NCI-H2196 (cell line): ENCODE data around the gene SIPA1L3.
A peak's percentile ranks its signal among the peaks of the same experiment; 100 is the strongest.
"Not testable (repeated sequence)": the region's sequence is repeated elsewhere in the genome, so short reads cannot be mapped to it uniquely, and the experiment has no call there.

Source experiments
- DNase-seq: peaks from one replicate; lab custom pipeline; 2025; ENCODE audit not compliant: unreplicated experiment; lab: John Stamatoyannopoulos, UW

Gene SIPA1L3

DNA sequence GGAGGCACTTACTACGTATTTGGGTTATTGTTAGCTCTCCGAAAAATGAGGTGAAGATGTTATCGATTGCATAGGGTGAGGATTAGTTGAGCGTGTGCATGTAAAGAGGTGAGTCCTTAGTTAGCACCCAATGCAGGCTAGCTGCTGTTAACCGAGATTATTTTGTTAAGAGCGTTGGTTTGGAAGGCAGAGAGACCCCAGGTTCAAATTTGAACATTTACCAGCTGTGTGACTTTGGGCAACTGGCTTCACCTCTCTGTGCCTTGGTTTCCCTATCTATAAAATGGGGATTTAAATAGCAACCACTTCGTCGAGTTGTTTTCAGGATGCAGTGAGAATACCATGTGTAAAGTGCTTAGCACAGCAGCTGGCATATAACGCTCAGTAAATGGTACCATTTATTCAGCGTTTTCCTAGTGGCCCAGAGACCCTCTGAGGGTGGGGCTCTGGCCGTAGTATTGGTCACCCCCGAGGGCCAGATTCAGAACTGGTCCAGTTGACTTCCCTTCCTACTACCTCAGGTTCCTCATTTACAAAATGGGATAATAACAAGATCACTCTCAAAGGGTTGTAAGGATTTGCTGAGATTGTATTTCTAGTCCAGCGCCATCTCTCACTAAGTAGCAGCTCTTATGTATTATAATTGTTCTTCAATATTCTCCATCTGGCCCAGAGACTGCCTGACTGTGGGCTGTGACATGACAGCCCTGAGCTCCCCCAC lies 887 bp downstream of the SIPA1L3 start:
- no peak for DNase-seq

DNA sequence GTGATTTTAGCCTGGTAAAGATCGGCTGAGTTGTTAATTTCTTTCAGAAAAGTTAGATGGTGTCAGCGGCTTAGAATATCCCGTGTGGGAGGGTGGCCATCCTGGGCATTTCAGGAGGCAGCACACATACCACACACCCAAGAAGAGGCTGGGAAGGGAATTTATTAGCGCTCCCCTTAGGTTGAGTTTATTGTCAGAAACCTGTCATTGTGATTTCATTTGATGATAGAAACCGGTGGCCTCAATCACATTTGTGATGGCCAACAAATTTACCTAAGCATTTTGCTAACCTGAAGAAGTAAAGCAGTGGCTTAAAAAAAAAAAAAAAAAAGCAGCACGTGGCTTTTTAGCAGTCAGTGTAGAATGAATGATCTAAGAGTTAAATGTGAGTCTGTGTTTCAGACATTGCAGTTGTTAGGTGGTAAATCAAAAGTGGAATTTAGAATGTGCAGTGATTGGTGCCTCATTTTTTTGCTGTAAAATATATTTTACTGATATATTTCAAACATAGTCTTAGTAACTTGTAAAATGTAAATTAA lies 2.7 kb downstream of the SIPA1L3 start:
- DNase-seq, result no peak

DNA sequence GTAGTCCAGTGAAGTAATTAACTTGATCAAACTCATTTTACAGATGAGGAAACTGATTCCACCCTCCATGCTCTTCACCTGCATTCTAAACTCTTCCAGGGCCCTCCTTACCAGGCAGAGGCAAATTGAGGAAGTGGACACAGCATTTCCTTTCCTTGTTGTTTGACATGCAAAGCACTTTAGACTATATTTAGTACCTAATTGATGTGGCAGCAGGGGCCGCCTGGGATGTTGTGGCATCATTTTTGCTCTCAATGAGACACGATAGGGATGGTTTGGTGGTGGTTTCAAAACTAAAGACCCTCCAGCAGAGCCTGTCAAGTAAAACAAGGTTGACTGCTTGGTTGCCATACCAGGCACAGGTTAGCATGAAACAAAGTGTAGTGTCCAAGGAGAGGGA lies 7.9 kb downstream of the SIPA1L3 start:
- no peak for DNase-seq

DNA sequence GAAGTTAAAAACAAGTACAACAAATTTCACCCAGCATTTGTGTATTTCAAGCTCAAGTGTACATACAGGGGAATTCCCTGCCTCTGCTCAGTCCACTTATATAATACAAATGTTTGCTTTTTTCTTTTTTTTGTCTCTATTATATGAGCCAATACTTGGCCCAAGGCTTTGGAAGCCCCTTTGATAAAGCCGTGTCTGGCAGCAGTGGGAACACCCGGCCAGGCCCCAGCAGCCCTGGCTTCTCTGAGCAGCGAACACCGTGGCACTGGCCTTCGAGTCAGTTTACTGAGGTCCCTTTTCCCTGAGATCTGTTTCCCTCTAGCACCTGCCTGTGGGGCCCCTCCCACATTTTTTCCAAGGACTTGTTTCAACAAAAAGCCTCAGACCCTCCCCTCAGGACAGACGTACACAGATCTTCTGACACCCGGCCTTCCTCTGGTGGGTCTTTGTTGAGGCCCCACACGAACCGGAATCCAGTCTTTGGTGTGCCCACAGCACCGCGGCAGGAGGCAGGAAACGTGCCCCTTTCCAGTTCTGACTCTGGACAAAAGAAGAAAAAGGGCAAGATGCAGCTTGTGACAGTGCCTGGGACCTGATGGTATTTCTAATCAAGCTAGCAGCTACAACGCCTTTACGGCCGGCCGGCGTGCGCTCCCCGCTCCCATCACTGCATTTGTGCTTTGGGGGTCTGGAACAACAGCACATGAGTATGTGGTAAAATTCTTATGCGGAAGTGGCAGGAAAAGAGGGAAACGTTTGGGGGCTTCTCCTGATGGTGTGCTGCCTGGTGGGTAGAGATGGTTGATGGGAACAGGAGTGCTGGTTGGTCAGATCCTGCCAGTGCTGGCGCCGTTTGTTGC lies 13.8 kb downstream of the SIPA1L3 start:
- DNase-seq, result no peak

DNA sequence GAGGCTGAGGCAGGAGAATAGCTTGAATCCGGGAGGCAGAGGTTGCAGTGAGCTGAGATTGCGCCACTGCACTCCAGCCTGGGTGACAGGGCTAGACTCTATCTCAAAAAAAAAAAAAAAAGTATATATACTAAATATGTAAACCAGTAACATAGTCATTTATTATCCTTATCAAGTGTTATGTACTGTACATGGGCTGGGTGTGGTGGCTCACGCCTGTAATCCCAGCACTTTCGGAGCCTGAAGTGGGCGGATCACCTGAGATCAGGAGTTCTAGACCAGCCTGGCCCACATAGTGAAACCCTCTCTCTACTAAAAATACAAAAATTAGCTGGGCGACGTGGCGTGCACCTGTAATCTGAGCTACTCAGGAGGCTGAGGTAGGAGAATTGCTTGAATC lies 17.6 kb downstream of the SIPA1L3 start:
- DNase-seq, result not testable (repeated sequence)

DNA sequence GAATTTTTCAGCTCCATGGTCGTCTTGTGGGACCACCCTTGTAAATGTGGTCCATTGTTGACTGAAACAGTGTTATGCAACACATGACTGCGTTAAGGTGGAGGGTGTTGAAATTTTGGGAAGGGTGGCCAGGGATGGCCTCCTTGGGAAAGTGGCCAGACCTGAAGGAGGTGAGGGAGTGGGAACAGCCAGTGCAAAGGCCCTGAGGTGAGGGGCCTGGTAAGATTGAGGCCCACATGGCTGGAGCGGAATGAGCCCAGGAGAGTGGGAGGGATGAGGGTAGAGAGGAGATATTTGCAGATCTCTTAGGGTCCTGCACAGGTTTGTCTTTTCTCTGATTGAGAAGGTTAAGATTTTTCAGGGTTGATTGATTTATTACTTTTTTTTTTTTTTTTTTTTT lies 18.2 kb downstream of the SIPA1L3 start:
- no peak for DNase-seq

DNA sequence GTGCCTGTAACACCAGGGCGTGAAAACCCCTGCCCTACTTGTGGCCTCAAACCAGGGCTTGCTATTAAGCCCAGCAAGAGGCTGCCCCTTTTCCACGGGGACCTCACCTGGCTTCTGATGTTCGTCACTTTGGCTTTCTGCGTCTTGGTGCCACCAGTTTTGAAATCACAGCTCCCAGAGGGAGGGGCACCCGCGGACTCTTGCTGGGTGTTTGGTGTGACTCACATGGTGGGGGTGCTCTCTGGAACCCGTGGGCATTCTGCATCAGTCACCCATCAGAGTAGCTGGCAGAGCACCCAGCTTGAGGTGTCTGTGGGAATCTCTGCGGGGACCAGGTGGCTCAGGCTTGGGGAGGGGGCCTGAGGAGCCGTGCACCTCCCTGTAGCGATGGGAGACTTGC lies 19.2 kb downstream of the SIPA1L3 start:
- DNase-seq, result no peak

DNA sequence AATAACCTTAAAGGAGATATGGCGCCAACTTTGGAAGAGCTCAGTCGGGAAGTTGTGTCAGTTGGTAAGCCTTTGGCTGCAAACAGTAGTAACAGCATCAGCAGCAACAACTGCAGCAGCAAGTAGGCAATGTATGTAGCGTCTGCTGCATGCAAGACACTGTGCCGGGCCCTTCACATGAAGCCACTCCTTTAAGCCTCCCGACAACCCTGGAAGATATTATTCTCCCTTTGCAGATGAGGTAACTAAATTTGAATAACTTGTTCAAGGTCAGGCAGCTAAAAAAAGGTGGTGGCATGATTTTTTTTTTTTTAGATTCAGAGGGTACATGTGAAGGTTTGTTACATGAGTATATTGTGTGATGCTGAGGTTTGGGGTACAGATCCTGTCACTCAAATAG lies 19.7 kb downstream of the SIPA1L3 start:
- no peak for DNase-seq

DNA sequence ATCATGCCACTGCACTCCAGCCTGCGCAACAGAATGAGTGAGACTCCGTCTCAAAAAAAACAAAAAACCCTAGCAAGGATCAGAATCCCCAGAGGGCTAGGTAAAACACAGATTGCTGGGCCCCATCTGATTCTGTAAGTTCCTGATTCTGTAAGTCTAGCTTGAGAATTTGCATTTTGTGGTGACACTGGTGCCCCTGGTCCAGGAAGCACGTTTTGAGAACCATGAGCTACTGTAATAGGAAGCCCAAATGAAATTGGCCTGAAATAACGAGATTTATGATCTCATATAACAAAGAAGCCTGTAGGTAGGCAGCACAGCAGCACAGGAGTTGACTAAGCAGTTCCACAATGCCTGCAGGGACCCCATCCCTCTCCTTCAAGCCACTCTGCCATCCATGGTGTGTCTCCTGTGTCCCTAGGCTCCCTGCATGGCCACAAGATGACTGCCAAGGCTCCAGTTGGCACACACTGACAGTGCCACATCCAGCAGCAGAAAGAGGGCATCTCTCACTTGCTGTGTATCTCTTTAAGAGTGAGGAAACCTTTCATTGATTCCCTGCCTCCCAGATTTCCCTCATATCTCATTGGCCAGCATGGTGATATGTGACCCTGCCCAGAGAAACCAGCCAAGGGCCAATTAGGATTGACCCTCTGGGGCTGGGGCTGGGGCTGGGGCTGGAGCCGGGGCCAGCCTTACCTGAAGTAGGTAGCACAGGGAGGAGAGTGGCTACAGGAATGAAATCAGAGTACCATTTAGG lies 21.7 kb downstream of the SIPA1L3 start:
- DNase-seq, result peak; percentile 71

DNA sequence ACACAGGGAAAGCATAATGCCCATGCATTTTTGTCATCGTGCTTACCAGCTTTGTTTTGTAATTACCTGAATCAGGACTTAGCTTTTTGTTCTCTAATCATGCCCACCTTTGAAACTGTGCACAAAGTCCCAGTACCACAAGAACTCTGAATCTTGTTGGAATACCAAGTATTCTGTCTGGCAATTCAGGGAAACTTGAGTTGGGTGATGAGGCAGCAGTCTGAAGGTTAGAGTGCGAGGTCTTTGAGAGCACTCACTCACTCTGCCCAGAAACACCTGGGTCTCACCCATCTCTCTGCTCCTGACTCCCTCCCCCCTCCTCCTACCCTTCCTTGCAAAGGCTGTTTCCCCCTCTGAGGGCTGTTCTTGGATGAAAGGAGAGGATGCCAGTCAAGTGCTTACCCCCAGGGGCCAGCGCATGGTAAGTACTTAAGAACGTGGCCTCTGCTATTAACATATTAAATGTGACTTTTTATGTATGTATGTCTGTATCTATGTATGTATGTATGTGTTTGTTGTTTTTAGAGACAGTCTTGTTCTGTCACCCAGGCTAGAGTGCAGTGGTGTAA lies 22.4 kb downstream of the SIPA1L3 start:
- no peak for DNase-seq

DNA sequence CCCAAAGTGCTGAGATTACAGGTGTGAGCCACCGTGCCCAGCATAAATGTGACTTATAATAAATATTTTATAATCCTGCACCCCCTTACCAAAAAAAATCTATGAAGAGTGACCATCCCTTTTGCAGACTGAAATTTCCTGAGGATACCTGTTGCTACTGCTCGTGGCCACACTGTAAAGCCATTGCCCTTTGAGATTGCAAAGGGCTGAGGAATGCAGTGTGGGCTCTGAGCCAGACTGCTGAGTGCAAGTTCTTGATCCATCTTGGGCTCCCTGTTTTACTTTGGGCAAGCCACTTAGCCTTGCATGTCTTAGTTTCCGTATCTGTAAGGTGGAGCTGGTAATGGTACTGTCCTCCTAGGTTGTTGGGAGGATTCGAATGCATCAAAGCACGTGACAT lies 23.4 kb downstream of the SIPA1L3 start:
- DNase-seq, result no peak

DNA sequence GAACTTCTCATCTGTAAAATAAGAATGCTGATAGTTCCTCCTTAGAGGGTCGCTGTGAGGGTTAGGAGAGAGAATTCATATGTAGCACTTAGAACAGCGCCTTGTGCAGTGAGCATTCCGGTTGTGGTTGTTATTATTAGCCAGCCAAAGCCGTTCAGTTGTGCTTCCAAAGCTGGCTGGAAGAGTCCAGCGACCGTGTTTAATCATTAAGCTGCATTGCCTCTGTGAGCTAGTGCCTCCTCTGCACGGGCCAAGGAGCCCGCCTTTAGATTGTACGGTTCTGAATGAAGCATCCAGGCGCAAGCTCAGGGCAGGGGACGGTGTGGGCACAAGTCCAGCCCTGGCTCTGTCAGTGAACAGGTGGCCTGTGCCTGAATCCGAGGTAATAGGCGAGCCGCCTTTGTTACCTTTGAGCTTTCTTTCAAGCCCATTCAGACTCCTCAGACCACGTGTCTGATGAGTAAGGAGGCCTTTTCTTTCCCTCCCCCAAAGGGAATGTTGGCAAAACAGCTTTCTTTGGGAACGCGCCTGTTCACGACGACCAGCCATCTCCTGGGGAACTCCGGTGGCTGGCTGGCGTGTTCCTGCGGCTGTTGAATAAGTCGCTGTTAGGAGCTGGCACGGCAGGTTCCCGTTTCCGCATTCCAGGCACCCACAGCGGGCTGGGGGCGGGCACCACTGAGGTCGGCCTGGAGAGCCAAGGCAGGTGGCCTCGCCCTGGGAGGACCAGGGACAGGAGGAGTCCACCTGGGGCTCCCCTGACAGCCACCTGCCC lies 25.1 kb downstream of the SIPA1L3 start:
- peak; percentile 97 for DNase-seq

DNA sequence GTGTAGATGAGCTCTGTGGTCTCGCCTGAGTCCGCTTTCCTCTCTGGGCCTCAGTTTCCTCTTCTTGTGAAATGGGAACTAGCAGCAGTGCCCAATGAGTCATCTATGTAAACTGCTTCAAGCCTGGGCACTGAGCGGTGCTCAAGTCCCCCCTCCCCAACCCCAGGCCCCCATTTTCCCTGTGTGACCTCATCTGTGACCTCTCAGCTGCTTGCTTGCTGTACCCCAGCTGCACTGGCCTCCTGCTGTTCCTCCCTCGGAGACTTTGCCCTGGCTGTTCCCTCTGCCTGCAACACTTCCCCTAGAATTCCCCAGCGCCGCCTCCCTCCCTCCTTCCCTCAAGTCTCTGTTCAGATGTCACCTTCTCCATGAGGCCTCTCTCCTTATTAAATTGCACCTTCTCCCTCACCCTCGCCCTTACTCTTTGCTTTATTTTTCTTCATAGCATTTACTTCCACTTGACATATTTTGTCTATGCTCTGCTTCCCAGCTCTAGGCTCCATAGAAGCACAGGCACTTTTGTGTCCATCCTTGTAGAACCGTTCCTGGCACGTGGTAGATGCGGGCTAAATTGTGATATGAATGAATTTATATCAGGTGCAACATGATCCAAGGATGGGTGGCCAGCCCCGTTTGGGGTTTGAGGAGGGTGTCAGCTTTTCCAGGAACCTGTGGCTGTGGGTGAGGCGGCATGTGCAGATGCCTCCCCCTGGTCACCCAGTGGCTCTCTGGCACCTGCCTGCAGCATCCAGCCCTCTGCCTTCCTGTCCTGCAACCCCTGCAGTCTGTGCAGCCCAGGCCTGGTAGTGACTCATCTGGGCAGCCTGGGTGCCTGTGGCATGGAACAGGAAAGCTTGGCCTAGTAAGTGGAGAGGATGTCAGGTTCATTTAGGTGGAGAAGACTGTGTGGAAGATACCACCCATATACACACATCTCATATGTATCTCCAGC lies 26.3 kb downstream of the SIPA1L3 start:
- peak; percentile 65 for DNase-seq

DNA sequence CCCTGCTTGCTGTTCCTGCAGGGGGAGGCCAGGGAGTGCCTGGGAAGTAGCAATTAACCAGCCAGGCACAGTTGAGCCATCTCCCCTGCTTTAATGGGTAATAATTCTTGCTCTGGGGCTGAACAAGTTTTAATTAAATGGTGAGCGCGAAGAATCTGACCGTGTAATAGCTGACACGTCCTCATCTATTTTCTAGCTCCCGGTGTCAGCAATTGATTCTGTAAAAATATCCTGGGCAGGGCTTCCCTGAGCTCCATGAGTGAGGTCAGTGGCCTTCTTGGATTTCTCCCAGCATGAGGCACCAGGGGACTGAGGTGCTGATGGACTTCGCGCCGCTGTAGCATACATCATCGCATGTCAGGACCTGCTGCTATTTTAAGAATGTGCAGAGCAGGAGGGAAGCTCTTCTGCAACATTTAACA lies 26.9 kb downstream of the SIPA1L3 start:
- no peak for DNase-seq

DNA sequence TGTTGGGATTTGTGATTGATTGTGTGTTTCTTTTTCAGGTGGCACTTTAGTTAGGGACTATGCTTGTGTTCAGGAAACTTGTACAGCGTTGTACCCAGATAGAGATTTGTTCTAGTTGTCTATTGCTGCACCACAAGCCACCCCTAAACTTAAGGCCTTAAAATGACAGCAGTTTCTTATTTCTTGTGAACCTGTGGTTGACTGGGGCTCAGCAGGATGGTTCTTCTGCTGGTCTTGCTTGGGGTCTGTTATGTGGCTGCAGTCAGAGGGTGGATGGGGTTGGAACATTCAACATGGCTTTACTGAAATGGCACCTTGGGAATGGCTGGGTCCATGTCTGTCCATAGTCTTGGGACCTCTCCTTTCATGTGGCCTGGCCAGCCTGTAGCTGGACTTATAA lies 28.3 kb downstream of the SIPA1L3 start:
- no peak for DNase-seq

DNA sequence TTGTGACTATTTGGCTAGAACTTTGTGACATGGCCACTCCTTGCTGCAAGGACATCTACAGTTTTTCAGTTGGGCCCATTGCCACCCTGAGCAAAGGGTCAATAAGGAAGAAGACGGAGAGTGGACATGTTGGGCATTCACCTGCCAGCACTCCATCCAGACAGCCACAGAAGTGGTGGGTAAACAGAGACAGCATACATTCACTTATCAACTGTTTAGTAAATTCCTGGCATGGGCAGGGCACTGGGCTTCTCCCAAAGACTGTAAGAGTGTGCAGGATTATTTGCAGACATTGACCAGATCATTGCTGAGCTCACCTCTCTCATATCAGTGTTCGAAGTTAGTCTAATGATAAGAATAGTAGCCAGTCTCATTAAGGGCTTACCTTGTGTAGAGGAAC lies 29.2 kb downstream of the SIPA1L3 start:
- no peak for DNase-seq

DNA sequence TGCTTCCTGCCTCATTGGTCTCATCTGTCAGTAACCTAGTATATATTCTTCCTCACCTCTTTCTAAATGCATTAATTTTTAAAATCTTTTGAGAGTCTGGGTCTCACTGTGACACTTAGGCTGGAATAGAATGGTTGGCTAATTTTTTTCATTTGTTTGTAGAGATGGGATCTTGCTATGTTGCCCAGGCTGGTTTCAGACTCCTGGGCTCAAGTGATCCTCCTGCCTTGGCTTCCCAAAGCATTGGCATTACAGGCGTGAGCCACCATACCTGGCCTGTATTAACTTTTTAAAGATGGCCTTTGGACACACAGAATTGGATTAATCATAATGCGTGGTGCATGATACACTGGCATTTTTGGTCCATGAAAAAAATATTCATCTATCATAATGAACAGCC lies 29.9 kb downstream of the SIPA1L3 start:
- DNase-seq, result no peak

DNA sequence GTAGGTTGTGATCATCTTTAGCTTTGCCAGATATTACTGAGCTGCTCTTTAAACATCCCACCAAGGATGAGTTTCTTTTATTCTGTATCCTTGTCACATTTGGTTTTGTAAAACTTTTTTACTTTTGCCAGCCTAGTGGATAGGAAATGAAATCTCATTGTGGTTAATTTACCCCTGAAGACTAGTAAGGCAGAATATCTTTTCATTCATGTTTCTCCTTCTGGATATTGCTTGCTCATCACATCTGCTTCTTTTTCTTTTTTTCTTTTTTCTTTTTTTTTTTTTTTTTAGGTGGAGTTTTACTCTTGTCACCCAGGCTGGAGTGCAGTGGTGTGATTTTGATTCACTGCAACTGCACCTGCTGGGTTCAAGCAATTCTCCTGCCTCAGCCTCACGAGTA lies 31.3 kb downstream of the SIPA1L3 start:
- no peak for DNase-seq

DNA sequence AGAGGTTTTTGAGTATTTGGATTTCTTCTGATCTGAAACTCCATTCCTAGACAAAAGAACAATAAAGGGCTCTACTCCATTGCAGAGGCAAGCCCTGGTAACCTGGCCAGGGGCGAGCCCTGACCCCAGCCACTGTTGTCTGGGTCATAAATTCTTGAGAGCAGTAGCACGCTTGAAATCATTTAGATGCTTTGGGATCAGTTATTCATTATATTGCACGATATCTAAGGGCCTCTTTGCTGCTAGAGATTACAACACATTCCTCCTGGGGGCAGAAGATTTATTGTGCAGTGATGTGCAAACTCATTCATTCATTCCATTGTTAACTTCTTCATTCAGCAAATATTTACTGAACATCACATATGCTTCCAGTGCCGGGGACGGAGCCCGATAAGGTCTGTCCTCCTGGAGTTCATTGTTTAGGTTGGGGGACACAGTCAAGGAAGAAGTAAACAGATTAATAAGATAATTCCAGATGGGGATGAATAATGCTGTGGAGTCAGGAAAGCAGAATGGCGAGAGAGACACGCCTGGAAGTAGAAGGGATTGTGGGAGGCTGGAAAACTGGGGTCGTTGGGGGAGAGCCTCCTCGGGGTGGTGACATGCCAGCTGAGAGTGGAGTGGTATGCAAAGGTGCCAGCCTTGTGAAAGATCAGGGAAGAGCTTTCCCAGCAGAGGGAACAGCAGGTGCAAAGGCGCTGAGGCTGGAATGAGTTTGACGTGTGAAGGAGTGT lies 34.9 kb downstream of the SIPA1L3 start:
- DNase-seq, result no peak
